IMR-90 (cell line): Measurements from ENCODE around the gene ELL2. TPM values are rescaled to one million over a fixed set of nuclear protein-coding genes. Genes with fewer than 3 reads are reported as not detected.

Source experiments
- ATAC-seq: fragments of 200-7000 bp; cut with Tn5 transposase; 2 replicates; pipeline ENCODE4 v1.9.1; 2020; ENCODE audit warnings: low read depth, mild to moderate bottlenecking, moderate library complexity
- BruUV-seq: library from RNA; stranded (reverse); fragments of 400-500 nt; replicated peaks from 2 replicates; lab custom pipeline; 2021; lab: Mats Ljungman, UMichigan
- CTCF ChIA-PET: fragments of 300-600 bp; formaldehyde crosslinking; extraction: SDS; loops from one replicate; lab custom pipeline; 2021; ENCODE audit warnings: antibody characterized with exemption; lab: Yijun Ruan, JAX
- POLR2A ChIA-PET: fragments of 300-600 bp; sonication (Branson Sonifier 250); formaldehyde crosslinking; loops from one replicate; lab custom pipeline; 2022; ENCODE audit warnings: antibody characterized with exemption; ENCODE audit not compliant: unreplicated experiment; lab: Charles Lee
- DNase-seq: peaks from one replicate; pipeline ENCODE4 v3.0.0; 2013
- H2AFZ ChIP-seq: replicated peaks from 2 replicates; pipeline ENCODE3; 2013; ENCODE audit warnings: low read length, mild to moderate bottlenecking; ENCODE audit not compliant: poor library complexity
- H2AK5ac ChIP-seq: 2 replicates; pipeline ENCODE4 v1.6.1; 2013; ENCODE audit warnings: low read depth, low read length, inconsistent platforms
- H2AK9ac ChIP-seq: replicated peaks from 2 replicates; pipeline ENCODE3; 2013; ENCODE audit warnings: mild to moderate bottlenecking, low read depth, low read length, moderate library complexity; ENCODE audit not compliant: poor library complexity
- H2BK120ac ChIP-seq: 2 replicates; pipeline ENCODE4 v1.6.1; 2013; ENCODE audit warnings: low read depth, low read length, inconsistent platforms
- H2BK15ac ChIP-seq: 3 replicates; pipeline ENCODE4 v1.6.1; 2013; ENCODE audit warnings: low read depth, low read length, inconsistent platforms
- H2BK20ac ChIP-seq: 2 replicates; pipeline ENCODE4 v1.6.1; 2013; ENCODE audit warnings: low read depth, mild to moderate bottlenecking, inconsistent platforms, low read length, moderate library complexity
- H2BK5ac ChIP-seq: 2 replicates; pipeline ENCODE4 v1.6.1; 2013; ENCODE audit warnings: mild to moderate bottlenecking, low read depth, low read length, inconsistent platforms; ENCODE audit not compliant: poor library complexity, severe bottlenecking
- H3K14ac ChIP-seq: replicated peaks from 2 replicates; pipeline ENCODE4 v1.6.1; 2013; ENCODE audit warnings: low read depth, low read length, inconsistent platforms
- H3K18ac ChIP-seq: 2 replicates; pipeline ENCODE4 v1.6.1; 2013; ENCODE audit warnings: low read depth, low read length, control low read depth
- H3K23ac ChIP-seq: 2 replicates; pipeline ENCODE4 v1.6.1; 2013; ENCODE audit warnings: low read depth, low read length, inconsistent platforms
- H3K27ac ChIP-seq: 2 replicates; pipeline ENCODE4 v1.5.1; 2013; ENCODE audit warnings: mild to moderate bottlenecking, control low read depth, low read length; ENCODE audit not compliant: insufficient read depth
- H3K27me3 ChIP-seq: 2 replicates; pipeline ENCODE4 v1.6.1; 2013; ENCODE audit warnings: low read length; ENCODE audit not compliant: control insufficient read depth, insufficient read depth
- H3K36me3 ChIP-seq: 2 replicates; pipeline ENCODE4 v1.6.1; 2013; ENCODE audit warnings: low read length, mixed read lengths; ENCODE audit not compliant: control insufficient read depth, insufficient read depth
- H3K4ac ChIP-seq: 2 replicates; pipeline ENCODE4 v1.6.1; 2013; ENCODE audit warnings: low read depth, low read length, inconsistent platforms
- H3K4me1 ChIP-seq: 2 replicates; pipeline ENCODE4 v1.6.1; 2013; ENCODE audit warnings: low read length, mixed read lengths; ENCODE audit not compliant: control insufficient read depth, insufficient read depth
- H3K4me2 ChIP-seq: 2 replicates; pipeline ENCODE4 v1.6.1; 2013; ENCODE audit warnings: low read depth, mild to moderate bottlenecking, control low read depth, low read length, moderate library complexity
- H3K4me3 ChIP-seq: 2 replicates; pipeline ENCODE4 v1.5.1; 2013; ENCODE audit warnings: low read depth, mild to moderate bottlenecking, control low read depth, low read length, moderate library complexity; ENCODE audit not compliant: insufficient read depth
- H3K56ac ChIP-seq: 2 replicates; pipeline ENCODE4 v1.6.1; 2013; ENCODE audit warnings: low read length, inconsistent platforms; ENCODE audit not compliant: insufficient read depth; ENCODE audit errors: extremely low read depth
- H3K79me1 ChIP-seq, 2 experiments: 2 replicates each; pipeline ENCODE4 v1.6.1; 2013; ENCODE audit warnings: low read length in 2 of 2, inconsistent platforms in 1 of 2, low read depth in 1 of 2
- H3K9ac ChIP-seq: 2 replicates; pipeline ENCODE4 v1.6.1; 2013; ENCODE audit warnings: low read depth, low read length, control low read depth
- H3K9me1 ChIP-seq: 2 replicates; pipeline ENCODE4 v1.6.1; 2013; ENCODE audit warnings: low read length, inconsistent platforms; ENCODE audit not compliant: insufficient read depth
- H3K9me3 ChIP-seq: 2 replicates; pipeline ENCODE4 v1.6.1; 2013; ENCODE audit warnings: low read length; ENCODE audit not compliant: control insufficient read depth, insufficient read depth
- H4K20me1 ChIP-seq: 2 replicates; pipeline ENCODE4 v1.6.1; 2013; ENCODE audit warnings: low read length, inconsistent platforms; ENCODE audit not compliant: insufficient read depth
- H4K5ac ChIP-seq: 2 replicates; pipeline ENCODE4 v1.6.1; 2013; ENCODE audit warnings: mild to moderate bottlenecking, low read depth, low read length, control low read depth
- H4K8ac ChIP-seq, 2 experiments: 2 replicates each; pipeline ENCODE4 v1.6.1; 2013; ENCODE audit warnings: low read depth in 2 of 2, low read length in 2 of 2, control low read depth in 1 of 2, inconsistent platforms in 1 of 2
- H4K91ac ChIP-seq: 2 replicates; pipeline ENCODE4 v1.6.1; 2013; ENCODE audit warnings: low read depth, low read length, inconsistent platforms; ENCODE audit not compliant: insufficient read depth
- BHLHE40 ChIP-seq: fragments of 150-350 bp; IDR thresholded peaks from 2 replicates; pipeline ENCODE4 v1.6.1; 2016; ENCODE audit warnings: mild to moderate bottlenecking, low read depth, low read length
- CEBPB ChIP-seq: IDR thresholded peaks from 2 replicates; pipeline ENCODE4 v1.6.1; 2012; ENCODE audit warnings: low read depth, low read length, improper control_type of control experiment
- CHD1 ChIP-seq: IDR thresholded peaks from 2 replicates; pipeline ENCODE4 v1.6.1; 2012; ENCODE audit warnings: low read depth, low read length, improper control_type of control experiment
- ELK1 ChIP-seq: fragments of 150-350 bp; IDR thresholded peaks from 2 replicates; pipeline ENCODE4 v1.6.1; 2016; ENCODE audit warnings: low read depth, mild to moderate bottlenecking, low read length, moderate library complexity, borderline replicate concordance
- FOS ChIP-seq: fragments of 150-350 bp; IDR thresholded peaks from 2 replicates; pipeline ENCODE4 v1.6.1; 2016; ENCODE audit warnings: low read depth, low read length
- MAFK ChIP-seq: IDR thresholded peaks from 2 replicates; pipeline ENCODE4 v1.6.1; 2012; ENCODE audit warnings: low read depth, low read length, improper control_type of control experiment
- MAZ ChIP-seq: IDR thresholded peaks from 2 replicates; pipeline ENCODE4 v1.6.1; 2012; ENCODE audit warnings: low read depth, mild to moderate bottlenecking, low read length, improper control_type of control experiment, moderate library complexity, borderline replicate concordance
- MXI1 ChIP-seq: IDR thresholded peaks from 2 replicates; pipeline ENCODE4 v1.6.1; 2012; ENCODE audit warnings: low read depth, mild to moderate bottlenecking, low read length, moderate library complexity, borderline replicate concordance
- NFE2L2 ChIP-seq: fragments of 150-350 bp; IDR thresholded peaks from 2 replicates; pipeline ENCODE4 v1.6.1; 2016; ENCODE audit warnings: low read depth, mild to moderate bottlenecking, low read length
- POLR2A ChIP-seq: IDR thresholded peaks from 2 replicates; pipeline ENCODE4 v1.6.1; 2012; ENCODE audit warnings: mild to moderate bottlenecking, low read depth, low read length
- RAD21 ChIP-seq: IDR thresholded peaks from 2 replicates; pipeline ENCODE4 v1.6.1; 2012; ENCODE audit warnings: low read length, improper control_type of control experiment
- RCOR1 ChIP-seq: IDR thresholded peaks from 2 replicates; pipeline ENCODE4 v1.6.1; 2012; ENCODE audit warnings: mild to moderate bottlenecking, low read length, improper control_type of control experiment; ENCODE audit not compliant: insufficient replicate concordance
- RFX5 ChIP-seq: IDR thresholded peaks from 2 replicates; pipeline ENCODE4 v1.8.0; 2012; ENCODE audit warnings: low read depth, mild to moderate bottlenecking, low read length, moderate library complexity
- SMC3 ChIP-seq: fragments of 150-350 bp; IDR thresholded peaks from 2 replicates; pipeline ENCODE4 v1.6.1; 2016; ENCODE audit warnings: low read depth, mild to moderate bottlenecking, antibody characterized with exemption, low read length, moderate library complexity
- USF2 ChIP-seq: fragments of 150-350 bp; IDR thresholded peaks from 2 replicates; pipeline ENCODE4 v1.6.1; 2017; ENCODE audit warnings: mild to moderate bottlenecking, antibody characterized with exemption, low read length, low read depth
- WGBS, 2 experiments: methylation state at CpG; one replicate each; pipeline versions ENCODE4 v1.1.5 to v1.1.7; 2013; ENCODE audit warnings: missing lambda C conversion rate in 2 of 2; ENCODE audit not compliant: insufficient read length in 1 of 2; ENCODE audit errors: extremely low coverage in 2 of 2; 5-methylcytosine and 5-hydroxymethylcytosine counted together
- dilution Hi-C: fragments of 300-500 bp; cut with HindIII; formaldehyde crosslinking; loops from one replicate; pipeline ENCODE4 v1.14.3; 2018; ENCODE audit warnings: low sequenced_read_pairs; ENCODE audit not compliant: unreplicated experiment
- in situ Hi-C: fragments of 300-500 bp; cut with MboI; formaldehyde crosslinking; loops from 3 replicates; pipeline ENCODE4 v1.14.3; 2019; ENCODE audit warnings: low sequenced_read_pairs, inconsistent platforms, mixed read lengths
- intact Hi-C: fragments of 100-400 bp; cut with micrococcal nuclease; formaldehyde crosslinking; loops from 2 replicates; pipeline ENCODE4 v1.10.0; 2022
- polyA plus RNA-seq, 3 experiments: library from polyadenylated mRNA; depleted of rRNA; stranded (reverse); fragments of >200 nt; gene quantifications; 2 replicates each; pipeline ENCODE4 v1.2.3, GENCODE V29; 2012; ENCODE audit warnings: low replicate concordance in 1 of 3
- total RNA-seq: library from RNA; depleted of rRNA; stranded (reverse); fragments of >200 nt; gene quantifications from 2 replicates; pipeline ENCODE4 v1.2.3, GENCODE V29; 2012
- TF ChIP-seq, protein P1 (sequence below): conservative IDR thresholded peaks from 2 replicates; pipeline ENCODE4 v1.5.1; 2012; ENCODE audit warnings: mild to moderate bottlenecking, low read depth, low read length, improper control_type of control experiment

The ELL2 gene
- total and polyA plus RNA-seq, 2 of the 4 experiments (the other 2 are of a cell fraction) = 61.4 to 92.5 TPM

GRCh38 chr5:96008987-96009647 lies 47.5 kb upstream of the ELL2 start:
- no CpG with 5 or more reads among the region's 3 CpGs for WGBS, 2 experiments
- H2BK15ac ChIP-seq = no peak overlapping the region
- no peak overlapping the region for H2BK120ac ChIP-seq
- ChIA-PET POLR2A (no interaction called here), CTCF (no interaction called here)
- TF ChIP-seq POLR2A = no peak
- TF ChIP-seq CEBPB = no peak
- no peak for TF ChIP-seq ELK1
- TF ChIP-seq RCOR1 = no peak
- TF ChIP-seq RAD21 = no peak
- no peak for TF ChIP-seq MXI1
- TF ChIP-seq FOS = no peak
- TF ChIP-seq USF2 = no peak
- TF ChIP-seq SMC3 = no peak
- no peak for TF ChIP-seq RFX5
- TF ChIP-seq CHD1 = no peak
- TF ChIP-seq NFE2L2 = no peak
- TF ChIP-seq, protein P1, sequence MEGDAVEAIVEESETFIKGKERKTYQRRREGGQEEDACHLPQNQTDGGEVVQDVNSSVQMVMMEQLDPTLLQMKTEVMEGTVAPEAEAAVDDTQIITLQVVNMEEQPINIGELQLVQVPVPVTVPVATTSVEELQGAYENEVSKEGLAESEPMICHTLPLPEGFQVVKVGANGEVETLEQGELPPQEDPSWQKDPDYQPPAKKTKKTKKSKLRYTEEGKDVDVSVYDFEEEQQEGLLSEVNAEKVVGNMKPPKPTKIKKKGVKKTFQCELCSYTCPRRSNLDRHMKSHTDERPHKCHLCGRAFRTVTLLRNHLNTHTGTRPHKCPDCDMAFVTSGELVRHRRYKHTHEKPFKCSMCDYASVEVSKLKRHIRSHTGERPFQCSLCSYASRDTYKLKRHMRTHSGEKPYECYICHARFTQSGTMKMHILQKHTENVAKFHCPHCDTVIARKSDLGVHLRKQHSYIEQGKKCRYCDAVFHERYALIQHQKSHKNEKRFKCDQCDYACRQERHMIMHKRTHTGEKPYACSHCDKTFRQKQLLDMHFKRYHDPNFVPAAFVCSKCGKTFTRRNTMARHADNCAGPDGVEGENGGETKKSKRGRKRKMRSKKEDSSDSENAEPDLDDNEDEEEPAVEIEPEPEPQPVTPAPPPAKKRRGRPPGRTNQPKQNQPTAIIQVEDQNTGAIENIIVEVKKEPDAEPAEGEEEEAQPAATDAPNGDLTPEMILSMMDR = no peak
- TF ChIP-seq MAFK = no peak
- TF ChIP-seq BHLHE40 = no peak
- TF ChIP-seq MAZ = no peak
- H3K4me3 ChIP-seq = no peak overlapping the region
- no peak overlapping the region for H3K4ac ChIP-seq
- H4K8ac ChIP-seq = no peak overlapping the region
- in situ Hi-C loops (no loop called here), intact Hi-C loops (no loop called here), dilution Hi-C loops (no loop called here)
- H3K23ac ChIP-seq = no peak overlapping the region
- H3K27me3 ChIP-seq = no peaks in the 10 kb centered on the region
- no peaks in the 10 kb centered on the region for H3K36me3 ChIP-seq
- ATAC-seq (no peak), DNase-seq (no peak)
- no peak overlapping the region for H2AFZ ChIP-seq
- H3K18ac ChIP-seq = no peak overlapping the region
- no peak overlapping the region for H3K14ac ChIP-seq
- no peaks in the 10 kb centered on the region for H3K4me1 ChIP-seq
- H2BK20ac ChIP-seq = no peak overlapping the region
- no peak overlapping the region for H3K4me2 ChIP-seq
- no peak overlapping the region for H3K56ac ChIP-seq
- no peaks in the 10 kb centered on the region for H3K9me3 ChIP-seq
- no peaks in the 10 kb centered on the region for H4K20me1 ChIP-seq
- BruUV-seq = no TSS peak
- no peak overlapping the region for H4K5ac ChIP-seq
- no peaks in the 10 kb centered on the region for H3K79me1 ChIP-seq
- no peak overlapping the region for H2AK9ac ChIP-seq
- no peaks in the 10 kb centered on the region for H3K9me1 ChIP-seq
- no peak overlapping the region for H2BK5ac ChIP-seq
- H2AK5ac ChIP-seq = no peak overlapping the region
- no peak overlapping the region for H4K91ac ChIP-seq
- no peak overlapping the region for H3K9ac ChIP-seq
- H3K27ac ChIP-seq = no peak overlapping the region
